IgD-negative memory B cell (primary cell): Measurements from ENCODE around the gene CHST11. TPM values are rescaled to one million over a fixed set of nuclear protein-coding genes. Genes with fewer than 3 reads are reported as not detected.
A peak's percentile ranks its signal among the peaks of the same experiment; 100 is the strongest.

Experiments used
- H3K27ac Mint-ChIP-seq, 3 donors: one replicate each; pipeline ENCODE4 v1.8.0; 2020 to 2022; ENCODE audit warnings: mild to moderate bottlenecking in 3 of 3, mixed read lengths in 3 of 3, moderate library complexity in 1 of 3
- H3K27me3 Mint-ChIP-seq: one replicate; pipeline ENCODE4 v1.8.0; 2021; ENCODE audit warnings: mixed read lengths
- H3K36me3 Mint-ChIP-seq: one replicate; pipeline ENCODE4 v1.8.0; 2020; ENCODE audit warnings: mild to moderate bottlenecking, mixed read lengths
- H3K4me1 Mint-ChIP-seq, 3 donors: one replicate each; pipeline ENCODE4 v1.8.0; 2020 to 2022; ENCODE audit warnings: mixed read lengths in 3 of 3, mild to moderate bottlenecking in 1 of 3
- H3K4me3 Mint-ChIP-seq, 4 donors: one replicate each; pipeline ENCODE4 v1.8.0; 2020 to 2022; ENCODE audit warnings: mild to moderate bottlenecking in 4 of 4, mixed read lengths in 4 of 4, moderate library complexity in 3 of 4
- H3K9me3 Mint-ChIP-seq, 3 donors: one replicate each; pipeline ENCODE4 v1.8.0; 2020 to 2021; ENCODE audit warnings: mixed read lengths in 3 of 3, mild to moderate bottlenecking in 1 of 3
- polyA plus RNA-seq: library from polyadenylated mRNA; unstranded; fragments of 300-500 nt; fragmentation: Illumina TruSeq; gene quantifications from one replicate; pipeline ENCODE4 v1.2.3, GENCODE V29; 2021

The CHST11 gene
- polyA plus RNA-seq, 1 donor from 2014 or later: 41.7 TPM

- peaks cover 0 to 5% (median 2%) of the 10 kb centered on the region in 3 donors for H3K4me1 Mint-ChIP-seq
- H3K27ac Mint-ChIP-seq: no peak overlapping the region
- H3K36me3 Mint-ChIP-seq: peaks cover 4% of the 10 kb centered on the region
Measured at GRCh38 chr12:104446646-104447421, 9.9 kb upstream of the CHST11 start.

GRCh38 chr12:104448031-104448430 lies 8.7 kb upstream of the CHST11 start:
- Mint-ChIP-seq H3K9me3 (peaks cover 2 to 5% (median 4%) of the 10 kb centered on the region in 3 donors), H3K36me3 (peaks cover 4% of the 10 kb centered on the region), H3K27me3 (no peaks in the 10 kb centered on the region), H3K27ac (peak overlapping the region in 1 of 3 donors; percentile 73), H3K4me1 (peaks cover 0 to 5% (median 2%) of the 10 kb centered on the region in 3 donors), H3K4me3 (peak overlapping the region in 1 of 4 donors; percentile 37)

More at GRCh38 chr12:104446646-104447421, 9.9 kb upstream of the CHST11 start:
- Mint-ChIP-seq H3K9me3 (peaks cover 2 to 5% (median 4%) of the 10 kb centered on the region in 3 donors), H3K27me3 (no peaks in the 10 kb centered on the region), H3K4me3 (peak overlapping the region in 1 of 4 donors; percentile 53)

- H3K36me3 Mint-ChIP-seq: peaks cover 4% of the 10 kb centered on the region
- peaks cover 2 to 5% (median 4%) of the 10 kb centered on the region in 3 donors for H3K9me3 Mint-ChIP-seq
- H3K4me1 Mint-ChIP-seq: peaks cover 0 to 5% (median 2%) of the 10 kb centered on the region in 3 donors
- H3K27ac Mint-ChIP-seq: no peak overlapping the region
- no peaks in the 10 kb centered on the region for H3K27me3 Mint-ChIP-seq
- H3K4me3 Mint-ChIP-seq: no peak overlapping the region
Measured at GRCh38 chr12:104448451-104448850, 8.3 kb upstream of the CHST11 start.

- Mint-ChIP-seq H3K4me1 (peaks cover 0 to 11% (median 4%) of the 10 kb centered on the region in 3 donors), H3K27me3 (no peaks in the 10 kb centered on the region), H3K9me3 (peaks cover 2 to 5% (median 4%) of the 10 kb centered on the region in 3 donors), H3K36me3 (peaks cover 4% of the 10 kb centered on the region), H3K27ac (no peak overlapping the region), H3K4me3 (no peak overlapping the region)
Measured at GRCh38 chr12:104450700-104451099, 6.0 kb upstream of the CHST11 start.

GRCh38 chr12:104452087-104452486 lies 4.7 kb upstream of the CHST11 start:
- peak overlapping the region in 1 of 3 donors; percentile 74 for H3K27ac Mint-ChIP-seq
- peaks cover 0 to 16% (median 6%) of the 10 kb centered on the region in 3 donors for H3K4me1 Mint-ChIP-seq
- no peaks in the 10 kb centered on the region for H3K36me3 Mint-ChIP-seq
- H3K4me3 Mint-ChIP-seq: no peak overlapping the region
- peaks cover 0 to 2% (median 0%) of the 10 kb centered on the region in 3 donors for H3K9me3 Mint-ChIP-seq
- no peaks in the 10 kb centered on the region for H3K27me3 Mint-ChIP-seq

GRCh38 chr12:104453133-104453532 lies 3.6 kb upstream of the CHST11 start:
- H3K27me3 Mint-ChIP-seq: no peaks in the 10 kb centered on the region
- H3K36me3 Mint-ChIP-seq: no peaks in the 10 kb centered on the region
- peaks cover 0 to 2% (median 0%) of the 10 kb centered on the region in 3 donors for H3K9me3 Mint-ChIP-seq
- peak overlapping the region in 1 of 3 donors; percentile 2 for H3K27ac Mint-ChIP-seq
- H3K4me3 Mint-ChIP-seq: peak overlapping the region in 1 of 4 donors; percentile 55
- peaks cover 4 to 12% (median 6%) of the 10 kb centered on the region in 3 donors for H3K4me1 Mint-ChIP-seq

GRCh38 chr12:104454997-104455396 lies 1.8 kb upstream of the CHST11 start:
- Mint-ChIP-seq H3K4me1 (peaks cover 14 to 21% (median 14%) of the 10 kb centered on the region in 3 donors), H3K4me3 (peak overlapping the region in 3 of 4 donors; percentile 98 to 99 (median 99)), H3K27me3 (no peaks in the 10 kb centered on the region), H3K36me3 (no peaks in the 10 kb centered on the region), H3K27ac (peak overlapping the region in 1 of 3 donors; percentile 93), H3K9me3 (peaks cover 0 to 2% (median 0%) of the 10 kb centered on the region in 3 donors)

GRCh38 chr12:104455578-104456416 lies 951 bp upstream of the CHST11 start:
- H3K4me1 Mint-ChIP-seq: peaks cover 17 to 27% (median 21%) of the 10 kb centered on the region in 3 donors

GRCh38 chr12:104456950-104457745 lies 400 bp downstream of the CHST11 start:
- peaks cover 23 to 37% (median 30%) of the 10 kb centered on the region in 3 donors for H3K4me1 Mint-ChIP-seq

More at GRCh38 chr12:104455578-104456416, 951 bp upstream of the CHST11 start:
- no peaks in the 10 kb centered on the region for H3K27me3 Mint-ChIP-seq
- peak overlapping the region; percentile 98 to 99 (median 98) for H3K4me3 Mint-ChIP-seq
- H3K36me3 Mint-ChIP-seq: no peaks in the 10 kb centered on the region
- H3K9me3 Mint-ChIP-seq: peaks cover 0 to 2% (median 0%) of the 10 kb centered on the region in 3 donors
- peak overlapping the region; percentile 39 to 93 (median 85) for H3K27ac Mint-ChIP-seq

GRCh38 chr12:104457746-104458693 lies 1.3 kb downstream of the CHST11 start:
- H3K27ac Mint-ChIP-seq: peak overlapping the region; percentile 93 to 96 (median 94)
- H3K36me3 Mint-ChIP-seq: no peaks in the 10 kb centered on the region
- H3K4me1 Mint-ChIP-seq: peaks cover 28 to 45% (median 36%) of the 10 kb centered on the region in 3 donors
- H3K27me3 Mint-ChIP-seq: no peaks in the 10 kb centered on the region
- H3K9me3 Mint-ChIP-seq: no peaks in the 10 kb centered on the region
- H3K4me3 Mint-ChIP-seq: peak overlapping the region; percentile 98 to 99 (median 99)

More at GRCh38 chr12:104456950-104457745, 400 bp downstream of the CHST11 start:
- no peaks in the 10 kb centered on the region for H3K36me3 Mint-ChIP-seq
- peak overlapping the region; percentile 98 to 99 (median 99) for H3K4me3 Mint-ChIP-seq
- H3K27ac Mint-ChIP-seq: peak overlapping the region; percentile 93 to 96 (median 94)
- H3K9me3 Mint-ChIP-seq: no peaks in the 10 kb centered on the region
- H3K27me3 Mint-ChIP-seq: no peaks in the 10 kb centered on the region

GRCh38 chr12:104458694-104459367 lies 2.1 kb downstream of the CHST11 start:
- H3K36me3 Mint-ChIP-seq: peaks cover 3% of the 10 kb centered on the region
- H3K4me1 Mint-ChIP-seq: peaks cover 36 to 53% (median 43%) of the 10 kb centered on the region in 3 donors
- peak overlapping the region; percentile 89 to 96 (median 91) for H3K27ac Mint-ChIP-seq
- H3K4me3 Mint-ChIP-seq: peak overlapping the region; percentile 98 to 99 (median 99)
- H3K9me3 Mint-ChIP-seq: no peaks in the 10 kb centered on the region
- H3K27me3 Mint-ChIP-seq: no peaks in the 10 kb centered on the region

- H3K36me3 Mint-ChIP-seq: peaks cover 3% of the 10 kb centered on the region
- peak overlapping the region; percentile 98 to 99 (median 99) for H3K4me3 Mint-ChIP-seq
- no peaks in the 10 kb centered on the region for H3K9me3 Mint-ChIP-seq
- peak overlapping the region; percentile 89 to 96 (median 91) for H3K27ac Mint-ChIP-seq
- peaks cover 36 to 54% (median 45%) of the 10 kb centered on the region in 3 donors for H3K4me1 Mint-ChIP-seq
- H3K27me3 Mint-ChIP-seq: no peaks in the 10 kb centered on the region
Measured at GRCh38 chr12:104459368-104459909, 2.7 kb downstream of the CHST11 start.
